H1 (cell line): Measurements from ENCODE around the gene EDN1. TPM values are rescaled to one million over a fixed set of nuclear protein-coding genes. Genes with fewer than 3 reads are reported as not detected.

Experiments
- ATF2 ChIP-seq: IDR thresholded peaks from 2 replicates; pipeline ENCODE4 v1.6.1; 2012; ENCODE audit warnings: low read length, inconsistent platforms
- EZH2 ChIP-seq: fragments of 200-600 bp; sonication (generic); IDR thresholded peaks from 2 replicates; pipeline ENCODE4 v1.7.1; 2012; ENCODE audit warnings: low read depth, mild to moderate bottlenecking, moderate library complexity, low read length, inconsistent platforms; ENCODE audit not compliant: severe bottlenecking
- SIX5 ChIP-seq: IDR thresholded peaks from 2 replicates; pipeline ENCODE4 v1.6.1; 2011; ENCODE audit warnings: mild to moderate bottlenecking, low read depth, low read length
- SP1 ChIP-seq: IDR thresholded peaks from 2 replicates; pipeline ENCODE4 v1.6.1; 2011; ENCODE audit warnings: low read depth, low read length
- polyA plus RNA-seq, 7 experiments: library from polyadenylated mRNA; depleted of rRNA in 3 of 7; stranded (reverse) in 5 of 7; unstranded in 2 of 7; fragments of >200 nt in 5 of 7; fragments of 200-250 nt in 2 of 7; gene quantifications; 1 replicate in 5 of 7; 2 replicates in 1 of 7; 4 replicates in 1 of 7; pipeline versions ENCODE4 v1.2.1 to v1.2.3, GENCODE V29; 2011 to 2013; ENCODE audit warnings: missing spikeins in 2 of 7, mixed read lengths in 2 of 7
- total RNA-seq: library from RNA; stranded (reverse); fragmentation: NEBNext Ultra II Directional; extraction: Animal tissue kit (Norgen Biotek cat#: 25700); gene quantifications from 2 replicates; pipeline ENCODE4 v1.2.1, GENCODE V29; 2021

EDN1 gene
- total and polyA plus RNA-seq, 2 of the 8 experiments (the other 6 are each of a cell fraction or from before 2014, with no cell fraction given), result 0.23 to 1.1 TPM

- no peak for TF ChIP-seq EZH2
- TF ChIP-seq SP1, result no peak
- no peak for TF ChIP-seq ATF2
- TF ChIP-seq SIX5, result no peak
These were observed 43.0 kb downstream of the EDN1 start (continued) for GRCh38 chr6:12333128-12333527.
